ENCODE data around the gene C6orf62. TPM values are rescaled to one million over a fixed set of nuclear protein-coding genes. Genes with fewer than 3 reads are reported as not detected.

Gene C6orf62
- total and polyA plus RNA-seq, 4 donors: 29.6 to 58.6 (median 49.4) TPM

- DNase-seq (ENCODE audit: low spot score): no peak
- Histone ChIP-seq H3K27me3 (ENCODE audit: control insufficient read depth in 4 of 4, insufficient read depth in 4 of 4, low read length in 3 of 4) (no peaks in the 10 kb centered on the region), H3K36me3 (ENCODE audit: control insufficient read depth in 4 of 4, insufficient read depth in 3 of 4, low read depth in 1 of 4, low read length in 3 of 4) (peaks cover 0 to 5% (median under 1%) of the 10 kb centered on the region in 4 donors), H3K9ac (ENCODE audit: low read depth in 1 of 2, low read length in 2 of 2) (no peak overlapping the region), H3K9me3 (ENCODE audit: control insufficient read depth in 4 of 4, low read length in 3 of 4) (no peaks in the 10 kb centered on the region), H3K27ac (ENCODE audit: low read depth in 1 of 2, low read length in 2 of 2) (no peak overlapping the region), H3K4me1 (ENCODE audit: control insufficient read depth in 4 of 4, insufficient read depth in 4 of 4, low read length in 3 of 4) (peaks cover 0 to 23% (median 12%) of the 10 kb centered on the region in 4 donors), H3K4me3 (ENCODE audit: low read depth in 1 of 3, low read length in 3 of 3) (no peak overlapping the region)
- TF ChIP-seq JUND (IDR thresholded peaks at IDR 0.05) (no peak), RAD21 (IDR thresholded peaks at IDR 0.05) (no peak), GABPA (IDR thresholded peaks at IDR 0.05 in 1 of 2, conservative IDR thresholded peaks at IDR 0.05 in 1 of 2) (no peak), ATF3 (IDR thresholded peaks at IDR 0.05) (no peak), TAF1 (conservative IDR thresholded peaks at IDR 0.05) (no peak), CTCF (IDR thresholded peaks at IDR 0.05; ENCODE audit: low read depth, low read length, missing input control) (no peak), NR2F2 (IDR thresholded peaks at IDR 0.05) (no peak), FOXA1 (IDR thresholded peaks at IDR 0.05) (no peak)
- 96% methylated on average over 3 of the region's 3 CpGs for WGBS
Observed at GRCh38 chr6:24691550-24691949, 27.4 kb downstream of the C6orf62 start.

GRCh38 chr6:24690593-24690992 lies 28.4 kb downstream of the C6orf62 start:
- TF ChIP-seq SP1 (IDR thresholded peaks at IDR 0.05) (peak; percentile 56), ZBTB33 (IDR thresholded peaks at IDR 0.05) (peak; percentile 34), RXRA (IDR thresholded peaks at IDR 0.05) (peak; percentile 57 to 66), GABPA (IDR thresholded peaks at IDR 0.05 in 1 of 2, conservative IDR thresholded peaks at IDR 0.05 in 1 of 2) (no peak), NR2F2 (IDR thresholded peaks at IDR 0.05) (no peak), YY1 (IDR thresholded peaks at IDR 0.05) (peak; percentile 61), EGR1 (IDR thresholded peaks at IDR 0.05; ENCODE audit: low read depth in 2 of 2) (no peak), JUND (IDR thresholded peaks at IDR 0.05) (peak in 1 of 2 donors; percentile 22), TAF1 (conservative IDR thresholded peaks at IDR 0.05) (no peak), HNF4G (IDR thresholded peaks at IDR 0.05) (peak; percentile 15), FOXA1 (IDR thresholded peaks at IDR 0.05) (no peak), REST (IDR thresholded peaks at IDR 0.05) (no peak), CTCF (IDR thresholded peaks at IDR 0.05; ENCODE audit: low read depth, low read length, missing input control) (no peak), ATF3 (IDR thresholded peaks at IDR 0.05) (no peak), HNF4A (conservative IDR thresholded peaks at IDR 0.05) (peak; percentile 75 to 81), RAD21 (IDR thresholded peaks at IDR 0.05) (peak in 1 of 2 donors; percentile 33), MAX (IDR thresholded peaks at IDR 0.05) (peak; percentile 10), FOXA2 (IDR thresholded peaks at IDR 0.05) (no peak)
- no peak for DNase-seq (ENCODE audit: low spot score)
- H3K27ac ChIP-seq (ENCODE audit: low read depth in 1 of 2, low read length in 2 of 2): no peak overlapping the region
- H3K9me3 ChIP-seq (ENCODE audit: control insufficient read depth in 4 of 4, low read length in 3 of 4): no peaks in the 10 kb centered on the region
- WGBS: 39% methylated on average over 1 of the region's 1 CpG
- no peak overlapping the region for H3K9ac ChIP-seq (ENCODE audit: low read depth in 1 of 2, low read length in 2 of 2)
- H3K36me3 ChIP-seq (ENCODE audit: control insufficient read depth in 4 of 4, insufficient read depth in 3 of 4, low read depth in 1 of 4, low read length in 3 of 4): peaks cover 0 to 5% (median under 1%) of the 10 kb centered on the region in 4 donors
- H3K4me1 ChIP-seq (ENCODE audit: control insufficient read depth in 4 of 4, insufficient read depth in 4 of 4, low read length in 3 of 4): peaks cover 0 to 23% (median 12%) of the 10 kb centered on the region in 4 donors
- H3K4me3 ChIP-seq (ENCODE audit: low read depth in 1 of 3, low read length in 3 of 3): no peak overlapping the region
- no peaks in the 10 kb centered on the region for H3K27me3 ChIP-seq (ENCODE audit: control insufficient read depth in 4 of 4, insufficient read depth in 4 of 4, low read length in 3 of 4)

Measured in liver (tissue), 9 donors.